HL-60 (cell line): ENCODE measurements around the gene KIF1B.

ENCODE experiments used
- DNase-seq, 2 experiments: peaks; one replicate each; pipeline ENCODE4 v3.0.0-alpha.2; 2010 to 2020; ENCODE audit warnings: low read depth in 1 of 2, low spot score in 1 of 2
- H3K27ac ChIP-seq: fragments of 250-450 bp; sonication (Bioruptor Pico); replicated peaks from 2 replicates; pipeline ENCODE4 v1.5.1; 2020; ENCODE audit warnings: mild to moderate bottlenecking, moderate library complexity
- H3K27me3 ChIP-seq: fragments of 250-450 bp; sonication (Bioruptor Pico); 2 replicates; pipeline ENCODE4 v1.5.1; 2021; ENCODE audit warnings: mild to moderate bottlenecking, moderate library complexity; ENCODE audit not compliant: insufficient read depth, poor library complexity, severe bottlenecking
- H3K4me3 ChIP-seq: replicated peaks from 2 replicates; pipeline ENCODE4 v1.5.1; 2011; ENCODE audit warnings: mild to moderate bottlenecking, control low read depth, low read length; ENCODE audit not compliant: insufficient read depth
- CTCF ChIP-seq: IDR thresholded peaks from one replicate; pipeline ENCODE4 v1.5.1; 2011; ENCODE audit warnings: low read length, control low read depth, inconsistent platforms; ENCODE audit not compliant: insufficient read depth
- GABPA ChIP-seq: IDR thresholded peaks from 2 replicates; pipeline ENCODE4 v1.6.1; 2012; ENCODE audit warnings: low read depth
- POLR2AphosphoS5 ChIP-seq: IDR thresholded peaks from 2 replicates; pipeline ENCODE4 v1.6.1; 2012; ENCODE audit warnings: low read depth
- REST ChIP-seq: IDR thresholded peaks from 2 replicates; pipeline ENCODE4 v1.6.1; 2012; ENCODE audit warnings: low read depth; ENCODE audit not compliant: insufficient replicate concordance
- SPI1 ChIP-seq: IDR thresholded peaks from 2 replicates; pipeline ENCODE4 v1.6.1; 2012; ENCODE audit warnings: low read depth, mild to moderate bottlenecking, borderline replicate concordance

The KIF1B gene

GRCh38 chr1:10361515-10361914 lies 151.1 kb downstream of the KIF1B start:
- Histone ChIP-seq H3K27ac (no peak overlapping the region), H3K27me3 (no peaks in the 10 kb centered on the region), H3K4me3 (no peak overlapping the region)
- no peak for DNase-seq
- TF ChIP-seq SPI1 (no peak), POLR2AphosphoS5 (no peak), GABPA (no peak), REST (no peak), CTCF (no peak)

GRCh38 chr1:10368194-10368593 lies 157.8 kb downstream of the KIF1B start:
- H3K4me3 ChIP-seq: no peak overlapping the region
- H3K27me3 ChIP-seq: no peaks in the 10 kb centered on the region
- no peak overlapping the region for H3K27ac ChIP-seq
- no peak for DNase-seq
- TF ChIP-seq CTCF: no peak
- no peak for TF ChIP-seq SPI1
- no peak for TF ChIP-seq GABPA
- TF ChIP-seq REST: no peak
- TF ChIP-seq POLR2AphosphoS5: no peak

- Histone ChIP-seq H3K27ac (no peak overlapping the region), H3K4me3 (no peak overlapping the region), H3K27me3 (no peaks in the 10 kb centered on the region)
- no peak for TF ChIP-seq GABPA
- TF ChIP-seq SPI1: no peak
- no peak for TF ChIP-seq POLR2AphosphoS5
- no peak for TF ChIP-seq CTCF
- no peak for TF ChIP-seq REST
- peak; percentile 38 to 50 for DNase-seq
Measured at GRCh38 chr1:10374442-10374860, 164.1 kb downstream of the KIF1B start.
